Measurements from ENCODE around the gene SREBF2. TPM values are rescaled to one million over a fixed set of nuclear protein-coding genes. Genes with fewer than 3 reads are reported as not detected.

Gene SREBF2
- 25.1 and 30.2 TPM in 2 replicates for total RNA-seq (2014; rRNA removed; shearing (Covaris generic))

- peak; percentile 99 for DNase-seq (ENCODE audit: low spot score)
Observed at GRCh38 chr22:41832553-41833368, at the start of gene SREBF2. SREBF2 (plus strand) TSS chr22:41833105; CDS start chr22:41833271, 166 bp downstream.

DNA sequence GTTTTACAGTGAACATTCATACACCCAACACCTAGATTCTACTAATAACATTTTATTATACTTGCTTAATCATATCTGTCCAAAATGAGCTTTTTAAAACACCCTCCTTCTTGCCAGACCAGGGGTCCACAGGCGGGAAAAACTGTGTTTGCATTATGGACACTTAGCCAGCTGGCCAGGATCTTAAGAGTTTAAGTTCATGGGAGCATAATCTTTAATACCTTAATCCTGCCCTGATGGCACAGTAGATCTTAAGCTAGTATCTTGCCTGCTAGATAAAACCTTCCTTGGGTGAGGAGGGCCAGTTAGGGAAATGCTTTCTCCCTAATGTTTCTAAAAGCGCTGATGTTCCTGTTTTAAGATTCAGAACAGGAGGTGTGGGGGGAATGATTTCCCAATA lies 45.6 kb upstream of the SREBF2 start:
- DNase-seq (ENCODE audit: low spot score) = no peak

DNA sequence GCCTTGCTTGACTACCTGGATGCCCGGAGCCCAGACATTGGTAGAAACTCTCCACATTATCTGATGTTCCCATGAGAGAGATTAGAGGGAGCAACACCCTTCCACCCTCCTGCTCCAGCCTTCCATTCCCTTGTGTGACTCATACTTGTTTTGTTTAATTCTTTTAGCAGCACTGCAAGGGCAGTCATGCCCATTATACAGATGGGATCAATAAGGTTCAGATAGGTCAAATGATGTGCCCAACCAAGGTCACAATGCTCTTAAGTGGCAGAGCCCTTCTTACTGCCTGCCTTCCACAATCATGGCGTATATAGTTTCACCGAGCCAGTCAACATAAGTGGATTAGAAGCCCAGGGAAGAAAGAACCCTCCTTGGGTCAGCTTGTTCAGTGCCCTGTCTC lies 39.0 kb upstream of the SREBF2 start:
- no peak for DNase-seq (ENCODE audit: low spot score)

GRCh38 chr22:41798736-41799135 lies 34.2 kb upstream of the SREBF2 start:
- no peak for DNase-seq (ENCODE audit: low spot score)

- DNase-seq (ENCODE audit: low spot score) = no peak
Observed at GRCh38 chr22:41799486-41800347, 33.2 kb upstream of the SREBF2 start.

GRCh38 chr22:41800348-41801146 lies 32.4 kb upstream of the SREBF2 start, which contains the start of gene CCDC134:
CCDC134 (plus strand) TSS chr22:41800679; CDS start chr22:41808891, 8,212 bp downstream.
- peak; percentile 89 for DNase-seq (ENCODE audit: low spot score)

DNA sequence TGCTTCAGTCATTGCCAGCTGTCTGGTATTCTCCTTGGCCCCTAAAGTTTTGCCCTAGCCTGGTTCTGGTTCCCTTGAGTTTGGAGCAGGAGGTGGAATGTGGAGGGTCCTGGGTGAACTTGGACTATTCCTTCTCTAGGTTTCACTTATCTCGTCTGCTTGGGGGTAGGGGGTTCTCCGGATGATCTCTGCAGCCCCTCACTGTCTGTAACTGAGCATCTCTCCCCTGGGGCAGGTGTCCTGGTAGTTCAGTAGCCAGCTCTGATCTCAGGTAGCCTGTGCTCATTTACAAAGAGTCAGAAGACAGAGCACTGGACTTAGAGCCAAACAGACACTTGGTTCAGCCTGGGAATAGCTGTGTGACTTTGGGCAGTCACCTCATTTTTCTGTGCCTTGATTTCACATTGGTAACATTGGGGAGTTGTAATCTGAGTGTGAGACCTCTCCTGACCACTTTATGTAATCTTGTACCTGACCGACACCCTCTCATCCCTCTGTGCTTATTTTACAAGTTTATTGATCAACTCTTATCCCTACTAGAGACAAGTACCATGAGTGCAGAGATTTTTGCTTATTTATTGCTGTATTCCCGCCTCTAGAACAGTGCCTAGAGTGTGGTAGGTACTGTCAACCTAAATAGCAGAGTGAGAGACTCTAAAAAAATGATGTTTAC lies 31.6 kb upstream of the SREBF2 start:
- DNase-seq (ENCODE audit: low spot score) = no peak

GRCh38 chr22:41801886-41802285 lies 31.0 kb upstream of the SREBF2 start:
- no peak for DNase-seq (ENCODE audit: low spot score)

DNA sequence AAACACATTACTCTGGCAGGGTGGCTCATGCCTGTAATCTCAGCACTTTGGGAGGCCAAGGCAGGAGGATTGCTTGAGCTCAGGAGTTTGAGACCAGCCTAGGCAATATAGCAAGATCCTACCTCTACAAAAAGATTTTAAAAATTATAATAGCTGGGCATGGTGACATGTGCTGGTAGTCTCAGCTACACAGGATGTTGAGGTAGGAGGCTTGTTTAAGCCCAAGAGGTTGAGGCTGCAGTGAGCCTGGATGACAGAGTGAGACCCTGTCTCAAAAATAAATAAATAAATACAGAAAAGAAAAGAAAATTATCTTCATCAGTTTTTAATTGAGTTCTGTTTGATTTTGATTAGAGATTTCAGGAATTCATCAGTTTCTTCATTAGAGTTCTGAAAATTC lies 27.3 kb upstream of the SREBF2 start:
- DNase-seq (ENCODE audit: low spot score) = no peak

DNA sequence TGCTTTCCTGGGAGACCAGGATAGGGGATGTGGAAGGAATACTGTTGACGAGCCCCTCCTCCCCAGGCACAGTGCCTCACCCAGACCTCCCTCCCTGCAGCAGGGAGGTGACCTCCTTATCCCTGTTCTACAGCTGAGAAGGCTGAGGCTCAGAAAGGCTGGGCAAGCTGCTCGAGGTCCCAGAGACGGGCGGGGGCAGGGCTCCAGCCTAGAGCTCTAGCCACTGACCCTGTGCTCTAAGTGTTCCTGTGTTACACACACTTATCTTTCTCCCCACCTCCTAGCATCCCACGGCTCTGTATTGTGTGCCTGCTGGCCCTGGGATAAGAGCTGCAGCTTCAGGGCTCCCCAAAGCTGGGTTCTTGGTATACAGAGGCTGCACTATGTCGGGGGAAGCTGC lies 24.5 kb upstream of the SREBF2 start:
- DNase-seq (ENCODE audit: low spot score) = no peak

- DNase-seq (ENCODE audit: low spot score) = no peak
Observed at GRCh38 chr22:41810022-41810421, 22.9 kb upstream of the SREBF2 start.

DNA sequence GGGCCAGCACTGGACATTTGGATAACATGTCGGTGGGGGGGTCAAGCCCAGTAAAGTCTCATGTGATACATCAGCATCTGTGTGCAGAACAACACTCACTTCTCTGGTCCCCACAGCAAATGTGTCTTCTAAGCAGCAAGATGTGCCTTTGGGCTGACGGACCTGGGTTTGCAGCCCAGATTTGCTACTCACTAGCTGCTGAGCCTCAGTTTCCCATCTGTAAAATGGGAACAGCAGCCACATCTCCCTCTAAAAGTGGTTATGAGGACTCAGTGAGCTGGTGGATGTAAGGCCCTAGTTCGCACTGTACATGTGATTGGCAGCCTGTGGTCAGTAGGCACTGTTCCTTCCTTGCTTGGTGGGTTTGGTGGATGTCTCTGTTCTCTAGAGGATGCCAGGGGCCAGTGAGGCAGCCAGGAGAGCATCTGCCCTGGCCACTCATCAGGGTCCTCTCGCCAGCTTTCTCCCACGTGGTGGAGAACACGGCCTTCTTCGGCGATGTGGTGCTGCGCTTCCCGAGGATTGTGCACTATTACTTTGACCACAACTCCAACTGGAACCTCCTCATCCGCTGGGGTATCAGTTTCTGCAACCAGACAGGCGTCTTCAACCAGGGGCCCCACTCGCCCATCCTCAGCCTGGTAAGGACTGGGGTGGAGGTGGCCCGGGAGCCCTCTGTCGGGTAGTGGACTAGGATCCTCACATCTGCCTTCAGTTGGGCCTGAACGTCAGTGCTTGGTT lies 19.9 kb upstream of the SREBF2 start:
- DNase-seq (ENCODE audit: low spot score) = no peak

DNA sequence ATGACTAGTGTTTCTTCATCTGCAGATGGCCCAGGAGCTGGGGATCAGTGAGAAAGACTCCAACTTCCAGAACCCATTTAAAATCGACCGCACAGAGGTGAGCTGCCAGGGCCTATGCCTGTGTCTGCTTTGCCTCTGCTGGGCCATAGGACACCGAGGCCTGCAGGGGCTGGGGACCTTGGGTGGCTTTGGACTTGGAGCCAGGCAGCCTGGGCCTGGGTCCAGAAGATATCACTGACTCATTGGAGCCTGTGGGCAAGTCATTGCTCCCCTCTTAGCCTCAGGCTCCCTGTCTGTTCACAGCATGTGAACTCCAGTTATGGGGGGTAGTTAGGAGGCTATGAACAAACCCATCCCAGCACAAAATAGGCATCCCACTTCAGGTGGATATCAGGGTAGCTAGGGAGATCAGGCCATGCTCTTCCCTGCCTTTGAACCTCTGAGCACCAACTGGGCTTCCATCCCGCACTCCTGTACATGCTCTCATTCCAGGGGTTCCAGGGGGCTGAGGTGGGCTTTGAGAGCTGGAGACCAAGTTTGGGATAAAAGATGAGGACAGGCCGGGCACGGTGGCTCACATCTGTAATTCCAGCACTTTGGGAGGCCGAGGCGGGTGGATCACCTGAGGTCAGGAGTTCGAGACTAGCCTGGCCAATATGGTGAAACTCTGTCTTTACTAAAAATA lies 19.0 kb upstream of the SREBF2 start:
- DNase-seq (ENCODE audit: low spot score) = no peak

DNA sequence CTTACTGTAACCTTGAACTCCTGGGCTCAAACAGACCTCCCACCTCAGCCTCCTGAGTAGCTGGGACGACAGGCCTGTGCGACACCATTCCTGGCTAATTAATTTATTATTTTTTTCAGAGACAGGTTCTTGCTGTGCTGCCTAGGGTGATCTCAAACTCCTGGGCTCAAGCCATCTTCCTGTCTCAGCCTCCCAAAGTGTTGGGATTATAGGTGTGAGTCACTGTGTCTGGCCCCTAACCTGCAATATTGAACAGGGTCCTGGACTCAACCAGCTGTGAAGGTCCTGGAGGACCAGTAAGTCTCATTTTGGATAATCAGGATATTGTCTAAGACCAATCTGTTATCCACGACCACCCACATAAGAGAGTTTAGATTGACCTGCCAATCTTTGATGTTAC lies 17.2 kb upstream of the SREBF2 start:
- DNase-seq (ENCODE audit: low spot score) = no peak

DNA sequence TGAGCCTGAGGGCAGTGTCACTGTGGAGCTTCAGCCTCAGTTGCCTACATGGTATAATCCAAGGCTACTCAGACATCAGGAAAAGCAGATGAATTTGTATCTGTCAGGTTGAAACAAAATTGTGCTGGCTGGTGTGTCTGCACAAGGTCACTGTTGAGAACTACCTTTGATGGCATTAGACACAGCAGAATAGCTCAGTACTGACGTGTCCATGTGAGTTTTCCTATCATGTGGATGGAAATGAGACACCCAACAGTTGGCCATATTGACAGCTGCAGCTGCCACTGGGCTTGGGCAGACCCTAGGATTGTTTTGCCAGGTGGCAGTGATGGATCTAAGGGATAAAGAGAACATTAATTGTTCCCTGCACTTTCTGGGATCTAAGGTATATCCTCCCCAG lies 16.7 kb upstream of the SREBF2 start:
- DNase-seq (ENCODE audit: low spot score) = no peak

GRCh38 chr22:41816871-41817270 lies 16.0 kb upstream of the SREBF2 start:
- no peak for DNase-seq (ENCODE audit: low spot score)

- DNase-seq (ENCODE audit: low spot score) = no peak
Observed at GRCh38 chr22:41818011-41818410, 14.9 kb upstream of the SREBF2 start.

- DNase-seq (ENCODE audit: low spot score) = no peak
Observed at GRCh38 chr22:41818596-41818995, 14.3 kb upstream of the SREBF2 start.

DNA sequence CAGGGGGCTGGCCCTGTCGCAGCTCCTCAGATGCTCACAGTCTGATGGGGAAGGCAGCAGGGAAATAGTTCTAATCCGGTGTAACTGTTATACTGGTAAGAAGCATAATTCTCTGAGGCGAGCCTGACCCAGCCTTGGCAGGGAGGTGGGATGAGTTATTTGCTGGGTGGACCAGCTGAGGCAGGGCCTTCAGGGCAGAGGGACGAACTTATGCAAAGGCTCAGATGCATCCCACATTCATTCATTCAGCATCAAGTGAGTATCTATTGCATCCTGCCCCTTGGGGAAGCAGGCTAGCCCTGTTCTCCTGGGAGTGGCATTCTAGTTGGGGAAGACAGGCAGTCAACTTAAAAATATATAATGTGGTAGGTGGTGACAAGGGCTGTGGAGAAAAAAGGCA lies 13.6 kb upstream of the SREBF2 start:
- no peak for DNase-seq (ENCODE audit: low spot score)

GRCh38 chr22:41820447-41820846 lies 12.5 kb upstream of the SREBF2 start:
- DNase-seq (ENCODE audit: low spot score) = no peak
